ENCODE measurements around the gene LGALS16.

DNA sequence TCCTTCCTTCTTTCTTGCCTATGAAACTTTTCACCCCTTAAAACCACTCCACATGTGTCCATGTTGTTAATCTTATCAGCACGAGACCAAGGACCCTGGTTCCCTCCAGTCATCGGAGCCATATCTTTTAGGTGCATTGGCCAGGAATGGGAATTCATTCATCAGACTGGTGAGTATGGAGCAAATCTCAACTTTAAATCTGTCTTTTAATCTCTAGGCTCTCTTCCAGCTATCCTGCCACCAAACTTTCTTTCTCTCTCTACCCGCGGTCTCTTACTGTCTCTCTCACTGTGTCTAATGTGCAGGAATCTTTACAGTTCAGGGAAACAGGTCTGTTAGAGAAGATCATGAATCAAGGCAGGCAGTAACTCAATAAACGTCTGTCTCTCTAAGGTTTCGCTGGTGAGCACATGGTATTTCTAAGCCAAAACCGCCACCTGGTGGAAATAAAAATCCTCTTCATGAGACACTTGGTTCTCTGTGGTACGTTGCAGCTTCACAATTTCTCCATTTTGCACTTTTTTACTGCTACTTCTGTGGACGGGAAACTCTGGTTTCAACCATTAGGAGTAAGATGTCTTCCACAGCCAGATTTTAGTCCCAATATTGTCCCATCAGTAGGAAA is 16.1 kb downstream of the LGALS16 start:
- peak in 3 of 4 experiments; percentile 31 to 45 (median 32) for TF ChIP-seq CTCF (IDR thresholded peaks at IDR 0.05)
- no peak for TF ChIP-seq POLR2AphosphoS5 (IDR thresholded peaks at IDR 0.05)
- no peak for TF ChIP-seq POLR2A (IDR thresholded peaks at IDR 0.05)
- TF ChIP-seq EP300 (IDR thresholded peaks at IDR 0.05), result no peak

Data from sigmoid colon (tissue), 4 donors.